KMS-11 (cell line): ENCODE results near the gene NSDHL.

Source experiments
- H2AFZ ChIP-seq: fragments of 200-600 bp; sonication (generic); 2 replicates; pipeline ENCODE4 v1.6.1; 2016; ENCODE audit warnings: antibody characterized with exemption, mixed run types, low read depth
- H3K27ac ChIP-seq: fragments of 200-600 bp; sonication (generic); 2 replicates; pipeline ENCODE4 v1.6.1; 2016; ENCODE audit warnings: mild to moderate bottlenecking, mixed run types
- H3K27me3 ChIP-seq: fragments of 200-600 bp; sonication (generic); 2 replicates; pipeline ENCODE4 v1.6.1; 2017; ENCODE audit warnings: mild to moderate bottlenecking, low read depth, mixed run types, moderate library complexity; ENCODE audit not compliant: insufficient read depth
- H3K36me3 ChIP-seq: fragments of 200-600 bp; sonication (generic); 2 replicates; pipeline ENCODE4 v1.6.1; 2017; ENCODE audit warnings: mild to moderate bottlenecking, mixed run types; ENCODE audit not compliant: insufficient read depth
- H3K4me1 ChIP-seq: fragments of 200-600 bp; sonication (generic); 2 replicates; pipeline ENCODE4 v1.6.1; 2016; ENCODE audit warnings: mild to moderate bottlenecking, low read depth, mixed run types; ENCODE audit not compliant: poor library complexity, severe bottlenecking
- H3K4me2 ChIP-seq: fragments of 200-600 bp; sonication (generic); 2 replicates; pipeline ENCODE4 v1.7.0; 2016; ENCODE audit warnings: mild to moderate bottlenecking, mixed run types
- H3K4me3 ChIP-seq: fragments of 200-600 bp; sonication (generic); IDR thresholded peaks from 2 replicates; pipeline ENCODE4 v1.6.1; 2017; ENCODE audit warnings: low read depth, low read length, mixed read lengths; ENCODE audit not compliant: insufficient read depth
- H3K79me2 ChIP-seq: fragments of 200-600 bp; sonication (generic); 2 replicates; pipeline ENCODE4 v1.6.1; 2016; ENCODE audit warnings: low read depth, mixed run types; ENCODE audit not compliant: insufficient read depth
- H3K9ac ChIP-seq: fragments of 200-600 bp; sonication (generic); 2 replicates; pipeline ENCODE4 v1.6.1; 2016; ENCODE audit warnings: mild to moderate bottlenecking, mixed run types
- H4K20me1 ChIP-seq: fragments of 200-600 bp; sonication (generic); 2 replicates; pipeline ENCODE4 v1.6.1; 2016; ENCODE audit warnings: mild to moderate bottlenecking, mixed run types; ENCODE audit not compliant: insufficient read depth
- CTCF ChIP-seq: fragments of 200-600 bp; sonication (generic); conservative IDR thresholded peaks from 2 replicates; pipeline ENCODE4 v1.6.1; 2017; ENCODE audit warnings: low read depth, mild to moderate bottlenecking, antibody characterized with exemption, low read length, moderate library complexity, mixed read lengths

Gene NSDHL

GRCh38 chrX:152886716-152887115 is 55.9 kb downstream of the NSDHL start:
- H4K20me1 ChIP-seq: no peaks in the 10 kb centered on the region
- no peak overlapping the region for H3K4me2 ChIP-seq
- no peaks in the 10 kb centered on the region for H3K79me2 ChIP-seq
- H3K4me1 ChIP-seq: no peaks in the 10 kb centered on the region
- no peak overlapping the region for H3K4me3 ChIP-seq
- H3K27ac ChIP-seq: no peak overlapping the region
- no peaks in the 10 kb centered on the region for H3K27me3 ChIP-seq
- H3K36me3 ChIP-seq: no peaks in the 10 kb centered on the region
- H2AFZ ChIP-seq: no peak overlapping the region
- TF ChIP-seq CTCF: no peak
- no peak overlapping the region for H3K9ac ChIP-seq

- Histone ChIP-seq H3K9ac (no peak overlapping the region), H3K4me1 (no peaks in the 10 kb centered on the region), H4K20me1 (no peaks in the 10 kb centered on the region), H3K27ac (no peak overlapping the region), H3K79me2 (no peaks in the 10 kb centered on the region), H3K4me3 (no peak overlapping the region), H3K4me2 (no peak overlapping the region), H2AFZ (no peak overlapping the region), H3K36me3 (no peaks in the 10 kb centered on the region), H3K27me3 (no peaks in the 10 kb centered on the region; the same call in 1 of the 2 replicates)
- no peak for TF ChIP-seq CTCF
Measured at GRCh38 chrX:152892499-152892898, 61.6 kb downstream of the NSDHL start.

- Histone ChIP-seq H3K4me2 (no peak overlapping the region), H3K36me3 (no peaks in the 10 kb centered on the region), H3K27ac (no peak overlapping the region), H2AFZ (no peak overlapping the region), H3K27me3 (no peaks in the 10 kb centered on the region; the same call in 1 of the 2 replicates), H3K4me1 (no peaks in the 10 kb centered on the region), H3K4me3 (no peak overlapping the region), H3K9ac (no peak overlapping the region), H4K20me1 (no peaks in the 10 kb centered on the region), H3K79me2 (no peaks in the 10 kb centered on the region)
- no peak for TF ChIP-seq CTCF
Measured at GRCh38 chrX:152892999-152893891, 62.4 kb downstream of the NSDHL start.

GRCh38 chrX:152893980-152894610 is 63.2 kb downstream of the NSDHL start:
- H3K36me3 ChIP-seq: no peaks in the 10 kb centered on the region
- no peak overlapping the region for H3K9ac ChIP-seq

More at GRCh38 chrX:152893980-152894610, 63.2 kb downstream of the NSDHL start:
- Histone ChIP-seq H3K4me2 (no peak overlapping the region), H3K4me1 (no peaks in the 10 kb centered on the region), H3K79me2 (no peaks in the 10 kb centered on the region), H4K20me1 (no peaks in the 10 kb centered on the region), H3K4me3 (no peak overlapping the region), H2AFZ (no peak overlapping the region), H3K27me3 (no peaks in the 10 kb centered on the region; the same call in 1 of the 2 replicates), H3K27ac (no peak overlapping the region)
- no peak for TF ChIP-seq CTCF
